ENCODE data around the gene PNKD.

DNA sequence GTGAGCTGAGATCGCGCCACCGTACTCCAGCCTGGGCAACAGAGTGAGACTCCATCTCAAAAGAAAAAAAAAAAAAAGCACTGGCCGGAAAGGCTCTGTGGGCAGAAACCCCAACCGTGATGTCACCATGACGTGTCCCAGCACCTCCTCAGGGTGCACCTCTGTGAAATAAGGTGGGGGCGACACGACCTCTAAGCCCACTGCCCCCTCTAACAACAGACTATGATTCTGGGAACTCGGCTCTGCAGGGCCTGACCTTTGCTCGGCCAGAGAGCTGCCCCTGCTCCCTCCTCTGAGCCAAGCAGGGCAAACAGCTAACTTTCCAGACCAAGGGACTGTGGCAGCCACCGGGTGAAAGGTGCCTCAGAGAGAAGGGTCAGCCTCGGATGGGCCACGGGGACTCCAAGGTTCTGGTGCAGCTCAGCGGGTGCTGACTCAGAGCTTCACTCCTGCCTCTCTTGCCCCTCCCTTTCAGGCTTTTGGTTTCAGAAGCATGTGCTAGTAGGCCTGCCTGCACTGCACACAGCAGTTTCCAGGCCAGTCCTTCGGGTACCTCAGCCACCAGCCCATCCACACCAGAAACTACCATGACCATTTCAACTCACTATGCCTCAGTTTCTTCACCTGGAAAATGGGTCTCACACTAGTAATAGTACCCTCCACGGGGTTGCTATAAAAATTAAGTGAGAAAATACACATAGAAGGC, 13.9 kb downstream of the PNKD start:
- no peak for TF ChIP-seq CTCF (conservative IDR thresholded peaks at IDR 0.05 in 1 of 2, IDR thresholded peaks at IDR 0.05 in 1 of 2; ENCODE audit: low read depth in 1 of 2, low read length in 2 of 2)
- no peak for TF ChIP-seq EZH2 (IDR thresholded peaks at IDR 0.05; ENCODE audit: low read length, missing control alignments)
